HepG2 (cell line): ENCODE data around the gene SPDYE5.

ENCODE experiments used
- FOXP1 ChIP-seq, 2 experiments: fragments of 450-650 bp in 1 of 2; IDR thresholded peaks; 2 replicates each; pipeline ENCODE4 v1.6.1; 2017 to 2018; ENCODE audit warnings: antibody characterized with exemption in 1 of 2
- MAX ChIP-seq: IDR thresholded peaks from 2 replicates; pipeline ENCODE4 v1.6.1; 2012; ENCODE audit warnings: inconsistent platforms
- MTF1 ChIP-seq: sonication (generic); formaldehyde crosslinking; IDR thresholded peaks from 2 replicates; pipeline ENCODE4 v1.5.0; 2020; ENCODE audit warnings: missing genetic modification reagents
- RFX1 ChIP-seq: fragments of 450-650 bp; IDR thresholded peaks from 2 replicates; pipeline ENCODE4 v1.6.1; 2017
- TBX3 ChIP-seq: fragments of 450-650 bp; IDR thresholded peaks from 2 replicates; pipeline ENCODE4 v1.6.1; 2017; ENCODE audit warnings: antibody characterized with exemption, mild to moderate bottlenecking, inconsistent platforms, borderline replicate concordance
- THYN1 ChIP-seq: sonication (generic); formaldehyde crosslinking; IDR thresholded peaks from 2 replicates; pipeline ENCODE4 v1.8.1; 2023; ENCODE audit warnings: low read depth, mild to moderate bottlenecking, moderate library complexity, missing genetic modification reagents, borderline replicate concordance

GRCh38 chr7:75537731-75538130 lies 45.6 kb downstream of the SPDYE5 start:
- TF ChIP-seq TBX3: no peak
- no peak for TF ChIP-seq FOXP1 (IDR thresholded peaks at IDR 0.05)
- TF ChIP-seq FOXP1 (CRISPR knock-in tag; IDR thresholded peaks at IDR 0.05): no peak
- no peak for TF ChIP-seq MAX
- TF ChIP-seq MTF1 (CRISPR knock-in tag): no peak
- no peak for TF ChIP-seq RFX1
- no peak for TF ChIP-seq THYN1 (CRISPR knock-in tag)
